ENCODE results near the gene GRIA2.

DNA sequence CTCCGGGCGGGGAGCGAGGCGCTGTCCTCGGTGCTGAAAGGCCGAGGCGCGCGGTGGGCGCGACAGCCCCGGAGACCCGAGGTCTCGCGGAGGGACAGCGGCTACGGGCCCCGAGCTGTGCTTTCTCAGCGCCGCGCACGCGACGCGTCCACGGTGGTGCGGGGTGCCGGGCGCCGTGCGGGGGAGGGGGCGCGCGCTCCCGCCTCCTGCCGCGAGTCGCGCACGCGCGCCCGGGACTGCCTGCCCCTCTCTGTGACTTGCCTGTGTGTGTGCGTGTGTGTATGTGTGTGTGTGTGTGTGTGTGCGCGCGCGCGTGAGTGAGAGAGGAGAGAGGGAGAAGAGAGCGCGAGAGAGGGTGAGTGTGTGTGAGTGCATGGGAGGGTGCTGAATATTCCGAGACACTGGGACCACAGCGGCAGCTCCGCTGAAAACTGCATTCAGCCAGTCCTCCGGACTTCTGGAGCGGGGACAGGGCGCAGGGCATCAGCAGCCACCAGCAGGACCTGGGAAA lies at the start of gene GRIA2:
- TF ChIP-seq, protein P1, sequence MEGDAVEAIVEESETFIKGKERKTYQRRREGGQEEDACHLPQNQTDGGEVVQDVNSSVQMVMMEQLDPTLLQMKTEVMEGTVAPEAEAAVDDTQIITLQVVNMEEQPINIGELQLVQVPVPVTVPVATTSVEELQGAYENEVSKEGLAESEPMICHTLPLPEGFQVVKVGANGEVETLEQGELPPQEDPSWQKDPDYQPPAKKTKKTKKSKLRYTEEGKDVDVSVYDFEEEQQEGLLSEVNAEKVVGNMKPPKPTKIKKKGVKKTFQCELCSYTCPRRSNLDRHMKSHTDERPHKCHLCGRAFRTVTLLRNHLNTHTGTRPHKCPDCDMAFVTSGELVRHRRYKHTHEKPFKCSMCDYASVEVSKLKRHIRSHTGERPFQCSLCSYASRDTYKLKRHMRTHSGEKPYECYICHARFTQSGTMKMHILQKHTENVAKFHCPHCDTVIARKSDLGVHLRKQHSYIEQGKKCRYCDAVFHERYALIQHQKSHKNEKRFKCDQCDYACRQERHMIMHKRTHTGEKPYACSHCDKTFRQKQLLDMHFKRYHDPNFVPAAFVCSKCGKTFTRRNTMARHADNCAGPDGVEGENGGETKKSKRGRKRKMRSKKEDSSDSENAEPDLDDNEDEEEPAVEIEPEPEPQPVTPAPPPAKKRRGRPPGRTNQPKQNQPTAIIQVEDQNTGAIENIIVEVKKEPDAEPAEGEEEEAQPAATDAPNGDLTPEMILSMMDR (conservative IDR thresholded peaks at IDR 0.05; ENCODE audit: low read depth, low read length), result no peak
- TF ChIP-seq EZH2 (IDR thresholded peaks at IDR 0.05; ENCODE audit: borderline replicate concordance, low read depth, low read length, poor library complexity, severe bottlenecking), result no peak
